ENCODE data around the gene SLC9C2. TPM values are rescaled to one million over a fixed set of nuclear protein-coding genes. Genes with fewer than 3 reads are reported as not detected.

The SLC9C2 gene
- total RNA-seq, 1 donor from 2014 or later = not detected

- no peaks in the 10 kb centered on the region for H3K27me3 ChIP-seq (ENCODE audit: control insufficient read depth, insufficient read depth, low read length)
- DNase-seq (ENCODE audit: low read depth) (no peak), FAIRE-seq (no peak)
Measured at GRCh38 chr1:173536223-173536622, 66.6 kb downstream of the SLC9C2 start.

GRCh38 chr1:173532237-173532636, 70.6 kb downstream of the SLC9C2 start:
- no peak overlapping the region for H3K4me3 ChIP-seq (ENCODE audit: low read depth, low read length)
- no peak for TF ChIP-seq CTCF (IDR thresholded peaks at IDR 0.05; ENCODE audit: insufficient read depth, low read length, severe bottlenecking)
- DNase-seq (ENCODE audit: low read depth) = no peak
- H3K27me3 ChIP-seq (ENCODE audit: control insufficient read depth, insufficient read depth, low read length) = no peaks in the 10 kb centered on the region
- FAIRE-seq = no peak
- H3K36me3 ChIP-seq (ENCODE audit: control insufficient read depth, insufficient read depth, low read length) = no peaks in the 10 kb centered on the region

More at GRCh38 chr1:173536223-173536622, 66.6 kb downstream of the SLC9C2 start:
- H3K4me3 ChIP-seq (ENCODE audit: low read depth, low read length) = no peak overlapping the region
- H3K36me3 ChIP-seq (ENCODE audit: control insufficient read depth, insufficient read depth, low read length) = no peaks in the 10 kb centered on the region
- no peak for TF ChIP-seq CTCF (IDR thresholded peaks at IDR 0.05; ENCODE audit: insufficient read depth, low read length, severe bottlenecking)

GRCh38 chr1:173530795-173531693, 71.8 kb downstream of the SLC9C2 start:
- TF ChIP-seq CTCF (IDR thresholded peaks at IDR 0.05; ENCODE audit: insufficient read depth, low read length, severe bottlenecking) = no peak
- no peak for FAIRE-seq
- Histone ChIP-seq H3K36me3 (ENCODE audit: control insufficient read depth, insufficient read depth, low read length) (no peaks in the 10 kb centered on the region), H3K4me3 (ENCODE audit: low read depth, low read length) (no peak overlapping the region), H3K27me3 (ENCODE audit: control insufficient read depth, insufficient read depth, low read length) (no peaks in the 10 kb centered on the region)
- DNase-seq (ENCODE audit: low read depth) = no peak

GRCh38 chr1:173529106-173529505, 73.8 kb downstream of the SLC9C2 start:
- Histone ChIP-seq H3K4me3 (ENCODE audit: low read depth, low read length) (no peak overlapping the region), H3K36me3 (ENCODE audit: control insufficient read depth, insufficient read depth, low read length) (no peaks in the 10 kb centered on the region), H3K27me3 (ENCODE audit: control insufficient read depth, insufficient read depth, low read length) (no peaks in the 10 kb centered on the region)
- FAIRE-seq (no peak), DNase-seq (ENCODE audit: low read depth) (no peak)
- TF ChIP-seq CTCF (IDR thresholded peaks at IDR 0.05; ENCODE audit: insufficient read depth, low read length, severe bottlenecking) = no peak

- Histone ChIP-seq H3K36me3 (ENCODE audit: control insufficient read depth, insufficient read depth, low read length) (no peaks in the 10 kb centered on the region), H3K4me3 (ENCODE audit: low read depth, low read length) (no peak overlapping the region), H3K27me3 (ENCODE audit: control insufficient read depth, insufficient read depth, low read length) (no peaks in the 10 kb centered on the region)
- TF ChIP-seq CTCF (IDR thresholded peaks at IDR 0.05; ENCODE audit: insufficient read depth, low read length, severe bottlenecking) = no peak
- peak; percentile 71 for DNase-seq (ENCODE audit: low read depth)
- FAIRE-seq = no peak
Measured at GRCh38 chr1:173527151-173527826, 75.6 kb downstream of the SLC9C2 start.
